SK-N-SH treated with all-trans-retinoic acid at 6 μM for 48 hours (cell line): ENCODE data around the gene DCD.

ENCODE experiments used
- ARNTL ChIP-seq: fragments of 450-650 bp; formaldehyde crosslinking; IDR thresholded peaks from 2 replicates; pipeline ENCODE4 v1.5.0; 2020; ENCODE audit warnings: low read depth, mild to moderate bottlenecking, moderate library complexity, borderline replicate concordance
- BACH2 ChIP-seq: fragments of 250-450 bp; sonication (Bioruptor Pico); IDR thresholded peaks from 2 replicates; pipeline ENCODE4 v1.9.0; 2021; ENCODE audit warnings: mild to moderate bottlenecking, borderline replicate concordance
- CREB5 ChIP-seq: fragments of 250-450 bp; sonication (Bioruptor Pico); IDR thresholded peaks from 2 replicates; pipeline ENCODE4 v1.5.1; 2020; ENCODE audit warnings: low read depth, mild to moderate bottlenecking, moderate library complexity
- CSDC2 ChIP-seq: fragments of 250-450 bp; sonication (Bioruptor Pico); IDR thresholded peaks from 2 replicates; pipeline ENCODE4 v1.5.0; 2020; ENCODE audit warnings: mild to moderate bottlenecking, moderate library complexity
- CSRNP3 ChIP-seq: fragments of 250-450 bp; sonication (Bioruptor Pico); IDR thresholded peaks from 2 replicates; pipeline ENCODE4 v1.5.1; 2021; ENCODE audit warnings: mild to moderate bottlenecking, moderate library complexity
- ESRRG ChIP-seq: fragments of 250-450 bp; sonication (Bioruptor Pico); IDR thresholded peaks from 2 replicates; pipeline ENCODE4 v1.6.1; 2021; ENCODE audit warnings: mild to moderate bottlenecking
- GLIS3 ChIP-seq: fragments of 250-450 bp; sonication (Bioruptor Pico); IDR thresholded peaks from 2 replicates; pipeline ENCODE4 v1.5.0; 2020; ENCODE audit warnings: mild to moderate bottlenecking, moderate library complexity
- ISL1 ChIP-seq: fragments of 250-450 bp; sonication (Bioruptor Pico); IDR thresholded peaks from 2 replicates; pipeline ENCODE4 v2.1.2; 2022; ENCODE audit warnings: mild to moderate bottlenecking, moderate library complexity
- OSR1 ChIP-seq: fragments of 250-450 bp; sonication (Bioruptor Pico); IDR thresholded peaks from 2 replicates; pipeline ENCODE4 v1.8.0; 2022; ENCODE audit warnings: moderate library complexity, mild to moderate bottlenecking, inconsistent platforms
- PATZ1 ChIP-seq: fragments of 250-450 bp; sonication (Bioruptor Pico); IDR thresholded peaks from 2 replicates; pipeline ENCODE4 v1.8.0; 2020; ENCODE audit warnings: mild to moderate bottlenecking, moderate library complexity, borderline replicate concordance
- RARB ChIP-seq: fragments of 250-450 bp; sonication (Bioruptor Pico); IDR thresholded peaks from 2 replicates; pipeline ENCODE4 v1.8.0; 2021; ENCODE audit warnings: mild to moderate bottlenecking, moderate library complexity
- TOX ChIP-seq: fragments of 250-450 bp; sonication (Bioruptor Pico); IDR thresholded peaks from 2 replicates; pipeline ENCODE4 v1.8.0; 2021; ENCODE audit warnings: mild to moderate bottlenecking, moderate library complexity, borderline replicate concordance
- ZC3H10 ChIP-seq: fragments of 250-450 bp; sonication (Bioruptor Pico); IDR thresholded peaks from 2 replicates; pipeline ENCODE4 v1.5.1; 2021; ENCODE audit warnings: mild to moderate bottlenecking, moderate library complexity
- ZFP30 ChIP-seq: fragments of 450-650 bp; formaldehyde crosslinking; IDR thresholded peaks from 2 replicates; pipeline ENCODE4 v1.5.0; 2022; ENCODE audit warnings: mild to moderate bottlenecking, moderate library complexity

- TF ChIP-seq ISL1 (no peak), ZFP30 (CRISPR knock-in tag) (no peak), BACH2 (CRISPR knock-in tag) (no peak), OSR1 (CRISPR knock-in tag) (no peak), ESRRG (CRISPR knock-in tag) (no peak), PATZ1 (CRISPR knock-in tag) (no peak), CSDC2 (CRISPR knock-in tag) (no peak), RARB (CRISPR knock-in tag) (no peak), ARNTL (CRISPR knock-in tag) (no peak), ZC3H10 (CRISPR knock-in tag) (no peak), CSRNP3 (CRISPR knock-in tag) (no peak), TOX (CRISPR knock-in tag) (no peak), GLIS3 (CRISPR knock-in tag) (no peak), CREB5 (CRISPR knock-in tag) (no peak)
Observed at GRCh38 chr12:54688309-54689033, 40.3 kb upstream of the DCD start.
